Left ventricle myocardium inferior (tissue), 1 donor: ENCODE data around the gene TECPR1. TPM values are rescaled to one million over a fixed set of nuclear protein-coding genes. Genes with fewer than 3 reads are reported as not detected.
A peak's percentile ranks its signal among the peaks of the same experiment; 100 is the strongest.

Experiments
- DNase-seq: peaks from one replicate; pipeline ENCODE4 v3.0.0-alpha.2; 2020
- H3K27ac ChIP-seq: fragments of 200-600 bp; replicated peaks from 2 replicates; pipeline ENCODE4 v1.8.0; 2021
- H3K27me3 ChIP-seq: fragments of 200-600 bp; 2 replicates; pipeline ENCODE4 v1.8.0; 2021; ENCODE audit warnings: low read depth
- H3K36me3 ChIP-seq: fragments of 200-600 bp; 2 replicates; pipeline ENCODE4 v1.8.0; 2021
- H3K4me1 ChIP-seq: fragments of 200-600 bp; 2 replicates; pipeline ENCODE4 v1.8.0; 2021
- H3K4me3 ChIP-seq: fragments of 200-600 bp; 2 replicates; pipeline ENCODE4 v1.8.0; 2021; ENCODE audit warnings: mild to moderate bottlenecking, moderate library complexity
- H3K9me3 ChIP-seq: fragments of 200-600 bp; replicated peaks from 2 replicates; pipeline ENCODE4 v1.8.0; 2021
- intact Hi-C: fragments of 100-400 bp; cut with micrococcal nuclease; formaldehyde crosslinking; loops from one replicate; pipeline ENCODE4 v1.11.0; 2022
- total RNA-seq: library from RNA; stranded (reverse); fragmentation: NEBNext Ultra II Directional; extraction: Animal tissue kit (Norgen Biotek cat#: 25700); gene quantifications from one replicate; pipeline ENCODE4 v1.2.1, GENCODE V29; 2021
- TF ChIP-seq, protein P1 (sequence below): fragments of 200-600 bp; IDR thresholded peaks from 2 replicates; pipeline ENCODE4 v1.8.0; 2021; ENCODE audit warnings: antibody characterized with exemption, mild to moderate bottlenecking, borderline replicate concordance
- donor health status: DM: no; HTN: yes; CAD: no; lungs with severe emphysema.

The TECPR1 gene
- total RNA-seq, 1 donor from 2014 or later: 17.3 TPM

- H3K36me3 ChIP-seq: peaks cover 47% of the 10 kb centered on the region
- no peak for DNase-seq
- intact Hi-C loops: loop anchor here (10.0 kb wide), 1 partner anchor 113 kb away; the partner anchor contains the start of gene BAIAP2L1
- no peak overlapping the region for H3K4me3 ChIP-seq
- H3K27ac ChIP-seq: no peak overlapping the region
- no peaks in the 10 kb centered on the region for H3K9me3 ChIP-seq
- no peaks in the 10 kb centered on the region for H3K27me3 ChIP-seq
- TF ChIP-seq, protein P1, sequence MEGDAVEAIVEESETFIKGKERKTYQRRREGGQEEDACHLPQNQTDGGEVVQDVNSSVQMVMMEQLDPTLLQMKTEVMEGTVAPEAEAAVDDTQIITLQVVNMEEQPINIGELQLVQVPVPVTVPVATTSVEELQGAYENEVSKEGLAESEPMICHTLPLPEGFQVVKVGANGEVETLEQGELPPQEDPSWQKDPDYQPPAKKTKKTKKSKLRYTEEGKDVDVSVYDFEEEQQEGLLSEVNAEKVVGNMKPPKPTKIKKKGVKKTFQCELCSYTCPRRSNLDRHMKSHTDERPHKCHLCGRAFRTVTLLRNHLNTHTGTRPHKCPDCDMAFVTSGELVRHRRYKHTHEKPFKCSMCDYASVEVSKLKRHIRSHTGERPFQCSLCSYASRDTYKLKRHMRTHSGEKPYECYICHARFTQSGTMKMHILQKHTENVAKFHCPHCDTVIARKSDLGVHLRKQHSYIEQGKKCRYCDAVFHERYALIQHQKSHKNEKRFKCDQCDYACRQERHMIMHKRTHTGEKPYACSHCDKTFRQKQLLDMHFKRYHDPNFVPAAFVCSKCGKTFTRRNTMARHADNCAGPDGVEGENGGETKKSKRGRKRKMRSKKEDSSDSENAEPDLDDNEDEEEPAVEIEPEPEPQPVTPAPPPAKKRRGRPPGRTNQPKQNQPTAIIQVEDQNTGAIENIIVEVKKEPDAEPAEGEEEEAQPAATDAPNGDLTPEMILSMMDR: peak; percentile 28
- peaks cover 70% of the 10 kb centered on the region for H3K4me1 ChIP-seq
These were observed 39.7 kb upstream of the TECPR1 start for GRCh38 chr7:98291717-98292116.

GRCh38 chr7:98289333-98289875 is 37.4 kb upstream of the TECPR1 start:
- H3K27ac ChIP-seq: peak overlapping the region; percentile 98
- H3K27me3 ChIP-seq: no peaks in the 10 kb centered on the region
- DNase-seq: no peak
- H3K36me3 ChIP-seq: peaks cover 40% of the 10 kb centered on the region
- no peak overlapping the region for H3K4me3 ChIP-seq
- peaks cover 78% of the 10 kb centered on the region for H3K4me1 ChIP-seq
- intact Hi-C loops: no loop called here
- no peaks in the 10 kb centered on the region for H3K9me3 ChIP-seq
- TF ChIP-seq, protein P1: no peak

DNA sequence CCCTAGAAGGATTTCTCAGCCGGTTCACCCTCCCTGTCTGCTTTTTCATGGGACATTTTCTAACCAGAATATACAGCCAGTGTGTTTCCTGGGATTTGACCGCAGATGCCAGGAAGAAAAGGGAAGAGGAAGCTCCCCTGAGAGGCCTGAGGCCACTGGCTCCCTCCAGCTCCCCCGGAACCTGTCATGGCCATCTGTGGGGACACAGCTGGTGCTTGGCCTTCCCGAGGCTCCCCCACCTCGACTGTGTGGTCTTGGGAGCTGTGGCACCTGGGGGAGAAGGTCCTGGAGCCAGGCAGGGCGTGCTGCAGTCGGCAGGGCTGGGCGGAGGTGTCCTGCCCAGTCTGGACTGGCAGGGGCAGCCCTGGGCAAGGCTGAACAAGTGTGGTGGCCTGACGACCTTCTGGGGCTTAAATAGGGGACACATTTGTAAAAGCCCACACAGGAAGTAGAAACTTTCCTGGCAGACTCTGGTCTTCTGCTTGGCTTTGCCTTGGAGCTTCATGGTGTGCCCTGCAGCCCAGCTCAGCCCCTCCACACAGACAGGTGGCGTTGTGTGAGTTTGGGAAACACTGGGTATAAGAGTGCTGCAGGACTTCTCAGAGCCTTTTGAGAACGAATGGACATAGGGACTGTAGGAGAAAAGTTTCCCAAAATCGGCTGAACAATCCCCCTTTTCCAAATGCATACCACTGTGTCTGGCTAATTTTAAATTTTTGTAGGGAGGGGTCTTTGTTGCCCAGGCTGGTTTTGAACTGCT is 36.2 kb upstream of the TECPR1 start:
- Histone ChIP-seq H3K27ac (peak overlapping the region; percentile 98), H3K4me1 (peaks cover 89% of the 10 kb centered on the region), H3K36me3 (peaks cover 29% of the 10 kb centered on the region), H3K4me3 (peak overlapping the region; percentile 89), H3K9me3 (no peaks in the 10 kb centered on the region), H3K27me3 (no peaks in the 10 kb centered on the region)
- intact Hi-C loops: no loop called here
- TF ChIP-seq, protein P1: no peak
- DNase-seq: no peak

- TF ChIP-seq, protein P1: no peak
- H3K27ac ChIP-seq: peak overlapping the region; percentile 98
- no peak for DNase-seq
- peaks cover 92% of the 10 kb centered on the region for H3K4me1 ChIP-seq
- H3K27me3 ChIP-seq: no peaks in the 10 kb centered on the region
- H3K36me3 ChIP-seq: peaks cover 22% of the 10 kb centered on the region
- intact Hi-C loops: no loop called here
- H3K9me3 ChIP-seq: no peaks in the 10 kb centered on the region
- peak overlapping the region; percentile 89 for H3K4me3 ChIP-seq
These were observed 35.5 kb upstream of the TECPR1 start for GRCh38 chr7:98287486-98287959.

GRCh38 chr7:98286701-98287485 is 34.9 kb upstream of the TECPR1 start:
- Histone ChIP-seq H3K36me3 (peaks cover 15% of the 10 kb centered on the region), H3K27me3 (no peaks in the 10 kb centered on the region), H3K4me1 (peaks cover 92% of the 10 kb centered on the region), H3K27ac (peak overlapping the region; percentile 98), H3K4me3 (peak overlapping the region; percentile 89), H3K9me3 (no peaks in the 10 kb centered on the region)
- intact Hi-C loops: no loop called here
- no peak for DNase-seq
- TF ChIP-seq, protein P1: no peak
